SIG-M5 treated with dmso at 0.1 percent for 504 hours (cell line): ENCODE results near the gene SLC34A3.
"Not testable (repeated sequence)": the region's sequence is repeated elsewhere in the genome, so short reads cannot be mapped to it uniquely, and the experiment has no call there.

ENCODE experiments used
- DNase-seq: peaks from one replicate; lab custom pipeline; 2025; ENCODE audit not compliant: unreplicated experiment; lab: John Stamatoyannopoulos, UW

SLC34A3 gene

DNA sequence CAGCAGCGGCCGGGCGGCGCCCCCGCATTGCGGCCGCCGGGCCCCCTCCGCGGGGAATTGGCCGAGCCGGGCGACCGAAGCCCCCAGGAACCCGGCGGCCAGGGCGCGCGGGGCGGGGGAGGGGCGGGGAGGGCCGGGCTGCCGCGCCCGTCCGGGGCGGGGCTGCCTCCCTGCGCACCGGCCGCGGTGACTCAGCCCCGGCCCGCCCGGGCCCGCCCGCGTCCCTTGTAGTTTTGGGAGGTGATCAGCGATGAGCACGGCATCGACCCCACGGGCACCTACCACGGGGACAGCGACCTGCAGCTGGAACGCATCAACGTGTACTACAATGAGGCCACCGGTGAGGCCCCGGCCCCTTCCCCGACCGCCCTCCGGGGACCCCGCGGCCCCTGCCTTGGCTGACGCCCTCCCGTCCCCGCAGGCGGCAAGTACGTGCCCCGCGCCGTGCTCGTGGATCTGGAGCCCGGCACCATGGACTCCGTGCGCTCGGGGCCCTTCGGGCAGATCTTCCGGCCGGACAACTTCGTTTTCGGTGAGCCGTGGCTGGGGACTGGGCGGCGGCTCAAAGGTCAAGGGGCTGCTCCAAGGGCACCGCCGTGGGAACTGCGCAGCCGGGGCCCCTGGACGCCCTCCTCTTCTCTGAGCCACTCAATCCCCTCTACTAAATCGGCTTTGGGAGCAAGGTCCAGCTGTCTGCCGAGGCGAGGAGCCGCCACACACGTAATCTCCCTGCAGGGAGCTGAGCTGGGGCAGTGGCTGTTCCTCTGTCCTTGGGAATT, 11.0 kb downstream of the SLC34A3 start:
- DNase-seq: no peak

DNA sequence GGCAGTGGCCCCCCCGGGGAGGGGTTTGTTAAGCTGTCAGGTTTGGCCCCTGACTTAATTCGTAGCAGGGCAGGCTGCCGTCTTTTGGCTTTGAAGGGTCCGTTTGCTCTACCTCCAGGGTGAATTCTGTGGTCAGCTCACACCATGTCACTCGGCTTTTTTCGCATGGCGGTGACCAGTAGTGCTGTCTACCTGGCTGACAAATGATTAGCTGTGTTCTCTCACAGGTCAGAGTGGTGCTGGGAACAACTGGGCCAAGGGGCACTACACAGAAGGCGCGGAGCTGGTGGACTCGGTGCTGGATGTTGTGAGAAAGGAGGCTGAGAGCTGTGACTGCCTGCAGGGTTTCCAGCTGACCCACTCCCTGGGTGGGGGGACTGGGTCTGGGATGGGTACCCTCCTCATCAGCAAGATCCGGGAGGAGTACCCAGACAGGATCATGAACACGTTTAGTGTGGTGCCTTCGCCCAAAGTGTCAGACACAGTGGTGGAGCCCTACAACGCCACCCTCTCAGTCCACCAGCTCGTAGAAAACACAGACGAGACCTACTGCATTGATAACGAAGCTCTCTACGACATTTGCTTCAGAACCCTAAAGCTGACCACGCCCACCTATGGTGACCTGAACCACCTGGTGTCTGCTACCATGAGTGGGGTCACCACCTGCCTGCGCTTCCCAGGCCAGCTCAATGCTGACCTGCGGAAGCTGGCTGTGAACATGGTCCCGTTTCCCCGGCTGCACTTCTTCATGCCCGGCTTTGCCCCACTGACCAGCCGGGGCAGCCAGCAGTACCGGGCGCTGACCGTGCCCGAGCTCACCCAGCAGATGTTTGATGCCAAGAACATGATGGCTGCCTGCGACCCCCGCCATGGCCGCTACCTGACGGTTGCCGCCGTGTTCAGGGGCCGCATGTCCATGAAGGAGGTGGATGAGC, 11.8 kb downstream of the SLC34A3 start:
- no peak for DNase-seq

DNA sequence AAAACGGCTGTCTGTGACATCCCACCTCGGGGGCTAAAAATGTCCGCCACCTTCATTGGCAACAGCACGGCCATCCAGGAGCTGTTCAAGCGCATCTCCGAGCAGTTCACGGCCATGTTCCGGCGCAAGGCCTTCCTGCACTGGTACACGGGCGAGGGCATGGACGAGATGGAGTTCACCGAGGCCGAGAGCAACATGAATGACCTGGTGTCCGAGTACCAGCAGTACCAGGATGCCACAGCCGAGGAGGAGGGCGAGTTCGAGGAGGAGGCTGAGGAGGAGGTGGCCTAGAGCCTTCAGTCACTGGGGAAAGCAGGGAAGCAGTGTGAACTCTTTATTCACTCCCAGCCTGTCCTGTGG, 12.5 kb downstream of the SLC34A3 start:
- DNase-seq: not testable (repeated sequence)

GRCh38 chr9:137243626-137244485, 13.2 kb downstream of the SLC34A3 start:
- DNase-seq: no peak

DNA sequence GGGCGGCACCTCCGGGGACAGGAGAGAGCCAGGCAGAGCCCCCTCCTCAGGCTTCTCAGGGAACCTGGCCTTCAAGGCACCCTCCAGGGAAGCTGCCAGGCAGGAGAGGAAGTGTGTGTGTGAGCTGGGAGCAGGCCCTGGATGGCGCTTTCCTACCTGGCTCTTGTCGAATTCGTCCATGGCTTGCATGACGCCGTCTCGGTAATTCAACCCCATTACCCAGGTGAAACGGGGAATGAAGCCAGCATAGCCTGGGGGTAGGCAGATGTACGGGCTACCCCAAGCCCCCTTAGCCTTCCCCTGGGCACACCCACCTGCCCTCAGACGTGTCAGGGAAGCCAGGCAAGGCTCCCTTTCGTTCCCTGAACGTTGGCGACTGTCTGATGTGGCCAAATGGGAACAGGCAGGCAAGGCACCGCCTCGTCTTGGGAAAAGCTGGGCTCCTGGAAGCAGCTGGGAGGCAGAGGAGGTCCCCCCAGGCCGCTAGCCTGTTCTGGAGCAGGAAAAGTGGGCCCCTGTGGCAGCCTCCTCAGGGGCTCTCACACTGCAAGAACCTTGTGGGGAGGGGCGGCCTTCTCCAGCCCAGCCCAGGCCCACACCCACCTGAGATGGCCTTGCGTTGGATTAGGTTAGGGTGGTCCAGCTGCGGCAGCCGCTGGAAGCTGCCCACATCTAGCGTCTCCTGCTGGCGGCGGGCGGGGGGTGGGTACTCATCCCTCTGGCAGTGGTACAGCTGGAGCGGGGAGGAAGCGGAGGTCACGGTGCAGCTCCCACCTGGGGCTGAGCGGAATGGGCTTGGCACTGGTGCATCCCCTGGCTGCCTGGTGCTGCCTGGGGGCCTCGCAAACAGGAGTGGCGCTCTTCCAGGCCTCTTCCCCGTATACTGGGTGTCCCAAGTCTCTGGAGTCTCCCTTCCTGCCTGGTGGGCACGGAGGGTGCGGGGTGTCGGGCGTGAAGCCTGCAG, 14.1 kb downstream of the SLC34A3 start:
- no peak for DNase-seq

GRCh38 chr9:137245450-137246421, 15.0 kb downstream of the SLC34A3 start:
- no peak for DNase-seq

DNA sequence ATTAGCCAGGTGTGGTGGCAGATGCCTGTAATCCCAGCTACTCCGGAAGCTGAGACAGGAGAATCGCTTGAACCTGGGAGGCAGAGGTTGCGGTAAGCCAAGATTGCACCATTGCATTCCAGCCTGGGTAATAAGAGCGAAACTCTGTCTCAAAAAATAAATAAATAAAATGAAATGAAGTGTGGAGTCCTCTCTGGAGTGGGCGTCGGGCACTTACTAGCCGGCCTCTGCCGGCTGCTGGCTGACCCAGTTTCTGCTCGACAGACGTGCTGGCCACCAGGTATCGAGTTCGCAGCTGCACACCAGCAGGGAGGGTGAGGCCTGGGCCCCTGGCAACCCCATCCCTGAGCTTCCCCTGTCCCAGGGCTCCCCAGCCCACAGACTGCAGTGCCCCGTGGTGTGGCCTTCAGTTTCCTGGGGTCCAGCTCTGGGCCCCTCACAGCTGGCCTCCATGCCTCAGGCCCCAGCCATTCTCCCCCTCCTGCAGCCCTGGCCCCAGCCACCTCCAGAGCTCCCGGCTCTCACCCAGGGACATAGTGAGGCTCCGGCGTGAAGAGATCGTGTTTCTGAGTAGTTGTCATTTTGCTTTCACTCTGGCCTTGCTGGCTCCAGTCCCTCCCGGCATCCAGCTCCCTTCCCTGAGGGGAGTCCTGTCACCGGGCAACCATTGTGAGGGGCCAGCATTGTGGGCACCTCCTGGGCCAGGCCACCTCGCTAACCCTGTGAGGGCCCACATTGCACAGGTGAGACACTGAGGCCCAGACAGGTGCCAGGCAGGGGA, 16.6 kb downstream of the SLC34A3 start:
- DNase-seq: no peak

DNA sequence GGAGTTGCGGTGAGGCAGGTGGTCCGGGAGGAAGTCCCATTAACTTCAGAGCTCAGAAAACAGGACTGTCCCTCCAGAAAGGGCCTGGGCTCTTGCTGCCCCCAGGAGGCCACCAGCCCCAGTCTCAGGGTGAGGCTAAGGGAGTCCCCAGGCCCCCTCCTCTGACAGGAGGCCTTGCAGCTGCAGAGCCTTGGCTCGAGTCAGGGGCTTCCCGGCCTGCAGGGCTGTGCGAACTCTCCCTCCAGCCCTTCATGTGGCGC, 17.1 kb downstream of the SLC34A3 start:
- no peak for DNase-seq

- DNase-seq: no peak
Observed at GRCh38 chr9:137250329-137251193, 19.9 kb downstream of the SLC34A3 start.

DNA sequence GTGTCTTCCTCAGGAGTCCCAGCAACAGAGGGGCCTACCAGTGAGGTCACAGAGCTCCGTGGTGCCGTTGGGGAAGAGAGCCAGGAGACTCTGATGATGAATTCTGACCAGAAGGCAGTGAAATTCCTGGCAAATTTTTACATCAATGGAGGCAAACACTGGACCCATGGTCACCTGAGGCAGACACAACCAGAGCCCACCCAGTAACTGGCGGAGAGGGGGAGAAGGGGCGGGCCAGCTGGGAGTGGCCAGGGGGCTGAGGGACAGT, 20.4 kb downstream of the SLC34A3 start, which contains the start of gene STPG3:
Gene STPG3, plus strand, starts transcription at position 93 of the 268 bp plus-strand sequence. Its CDS starts 1 bp downstream, at position 94.
- no peak for DNase-seq

- no peak for DNase-seq
Observed at GRCh38 chr9:137251490-137252268, 21.0 kb downstream of the SLC34A3 start.

- DNase-seq: no peak
Observed at GRCh38 chr9:137252555-137253506, 22.1 kb downstream of the SLC34A3 start.

- no peak for DNase-seq
Observed at GRCh38 chr9:137253717-137254623, 23.3 kb downstream of the SLC34A3 start.

GRCh38 chr9:137254624-137255447, 24.1 kb downstream of the SLC34A3 start, which contains the start of gene NELFB:
TSS of gene NELFB (plus strand) at chr9:137255327.
- DNase-seq: peak; percentile 74
